ENCODE measurements around the gene HIGD1B. TPM values are rescaled to one million over a fixed set of nuclear protein-coding genes. Genes with fewer than 3 reads are reported as not detected.
"Not testable (repeated sequence)": the region's sequence is repeated elsewhere in the genome, so short reads cannot be mapped to it uniquely, and the experiment has no call there.

The HIGD1B gene
- total RNA-seq, 2 donors from 2014 or later = 9.6 TPM; not detected in 1

DNA sequence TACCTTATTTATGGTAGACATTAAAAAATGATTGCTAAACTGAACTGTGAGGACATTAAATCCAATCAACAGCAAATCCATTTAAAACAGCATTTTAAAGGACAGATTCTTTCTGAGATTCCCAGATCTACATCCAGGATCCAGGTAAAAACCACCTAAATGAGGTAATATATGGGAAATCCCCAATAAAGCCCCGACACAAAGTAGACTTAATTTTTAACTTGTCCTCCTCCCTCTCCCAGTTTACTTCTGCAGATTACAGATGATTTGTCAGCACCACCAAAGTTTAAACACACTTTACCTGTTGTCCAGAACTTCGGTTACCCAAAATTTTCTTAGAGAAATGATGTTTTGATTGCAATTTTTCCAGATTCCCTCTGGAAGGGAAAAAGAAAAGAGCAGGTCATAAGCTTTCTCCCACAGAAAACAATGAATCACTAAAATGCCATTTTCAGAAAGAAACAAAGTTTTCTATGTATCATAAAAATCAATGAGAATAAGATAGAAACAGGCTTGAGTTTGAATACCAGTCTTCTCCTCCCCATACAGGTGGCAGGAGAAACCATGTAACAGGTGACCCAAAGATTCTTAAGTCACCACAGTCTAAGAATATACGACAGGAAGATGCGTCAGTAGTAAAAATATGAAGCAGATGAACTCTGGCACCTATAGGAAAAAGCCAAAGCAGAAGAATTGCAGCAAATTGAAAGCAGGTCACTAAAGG is 40.4 kb upstream of the HIGD1B start:
- H3K4me1 ChIP-seq = no peaks in the 10 kb centered on the region

DNA sequence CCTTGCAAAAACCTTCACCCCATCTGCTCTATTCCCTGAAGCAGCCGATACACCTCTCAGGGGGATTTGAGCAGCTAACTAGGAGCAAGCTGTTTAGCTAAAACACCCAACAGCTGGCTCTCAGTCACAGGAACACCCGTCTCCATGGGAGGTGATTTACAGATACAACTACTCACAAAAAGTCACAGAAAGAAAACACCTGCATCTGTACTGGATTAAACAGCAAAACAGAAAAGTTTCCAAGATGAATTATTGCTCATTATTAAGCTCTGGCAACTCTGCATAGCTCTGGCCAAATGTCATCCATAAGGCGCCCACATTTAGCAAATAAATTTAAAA is 39.9 kb upstream of the HIGD1B start:
- no peak overlapping the region for H3K27ac ChIP-seq
- H3K9me3 ChIP-seq = no peaks in the 10 kb centered on the region
- H3K36me3 ChIP-seq (replicated peaks in 1 of 2; ENCODE audit: insufficient read depth in 1 of 2, low read depth in 2 of 2) = no peaks in the 10 kb centered on the region
- no peak overlapping the region for H3K4me3 ChIP-seq
- no peak for TF ChIP-seq POLR2A (IDR thresholded peaks at IDR 0.05)
- TF ChIP-seq, protein P1, sequence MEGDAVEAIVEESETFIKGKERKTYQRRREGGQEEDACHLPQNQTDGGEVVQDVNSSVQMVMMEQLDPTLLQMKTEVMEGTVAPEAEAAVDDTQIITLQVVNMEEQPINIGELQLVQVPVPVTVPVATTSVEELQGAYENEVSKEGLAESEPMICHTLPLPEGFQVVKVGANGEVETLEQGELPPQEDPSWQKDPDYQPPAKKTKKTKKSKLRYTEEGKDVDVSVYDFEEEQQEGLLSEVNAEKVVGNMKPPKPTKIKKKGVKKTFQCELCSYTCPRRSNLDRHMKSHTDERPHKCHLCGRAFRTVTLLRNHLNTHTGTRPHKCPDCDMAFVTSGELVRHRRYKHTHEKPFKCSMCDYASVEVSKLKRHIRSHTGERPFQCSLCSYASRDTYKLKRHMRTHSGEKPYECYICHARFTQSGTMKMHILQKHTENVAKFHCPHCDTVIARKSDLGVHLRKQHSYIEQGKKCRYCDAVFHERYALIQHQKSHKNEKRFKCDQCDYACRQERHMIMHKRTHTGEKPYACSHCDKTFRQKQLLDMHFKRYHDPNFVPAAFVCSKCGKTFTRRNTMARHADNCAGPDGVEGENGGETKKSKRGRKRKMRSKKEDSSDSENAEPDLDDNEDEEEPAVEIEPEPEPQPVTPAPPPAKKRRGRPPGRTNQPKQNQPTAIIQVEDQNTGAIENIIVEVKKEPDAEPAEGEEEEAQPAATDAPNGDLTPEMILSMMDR (IDR thresholded peaks at IDR 0.05) = no peak
- DNase-seq (no peak), ATAC-seq (no peak)
- no peaks in the 10 kb centered on the region for H3K4me1 ChIP-seq
- WGBS, 2 donors = 56 to 59% methylated on average over 3 of the region's 3 CpGs
- no peaks in the 10 kb centered on the region for H3K27me3 ChIP-seq
- intact Hi-C loops (cut with DNase I) = no loop called here

More for the DNA sequence above, 40.4 kb upstream of the HIGD1B start:
- H3K36me3 ChIP-seq (replicated peaks in 1 of 2; ENCODE audit: insufficient read depth in 1 of 2, low read depth in 2 of 2) = no peaks in the 10 kb centered on the region
- H3K27me3 ChIP-seq = no peaks in the 10 kb centered on the region
- no peak overlapping the region for H3K27ac ChIP-seq
- WGBS, 2 donors = 52 to 55% methylated on average over 4 of the region's 4 CpGs
- H3K4me3 ChIP-seq = no peak overlapping the region
- ATAC-seq = no peak
- no peak for TF ChIP-seq POLR2A (IDR thresholded peaks at IDR 0.05)
- TF ChIP-seq, protein P1 (IDR thresholded peaks at IDR 0.05) = no peak
- DNase-seq = no peak
- intact Hi-C loops (cut with DNase I) = no loop called here
- no peaks in the 10 kb centered on the region for H3K9me3 ChIP-seq

DNA sequence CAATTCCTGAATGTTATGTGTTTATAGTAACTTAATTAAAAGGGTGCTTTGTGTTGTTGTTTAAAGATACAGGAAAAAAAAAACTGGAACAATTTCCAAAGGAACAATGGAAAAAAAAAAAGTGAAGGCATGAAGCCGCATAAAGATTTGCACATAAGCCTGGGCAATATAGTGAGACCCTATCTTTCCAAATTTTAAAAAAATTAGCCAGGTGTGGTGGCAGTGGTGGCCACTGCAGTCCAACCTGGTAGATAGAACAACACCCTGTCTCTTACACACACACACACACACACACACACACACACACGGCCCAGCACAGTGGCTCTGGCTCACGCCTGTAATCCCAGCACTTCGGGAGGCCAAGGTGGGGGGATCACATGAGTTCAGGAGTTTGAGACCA is 39.5 kb upstream of the HIGD1B start:
- no peaks in the 10 kb centered on the region for H3K4me1 ChIP-seq
- H3K36me3 ChIP-seq (replicated peaks in 1 of 2; ENCODE audit: insufficient read depth in 1 of 2, low read depth in 2 of 2) = no peaks in the 10 kb centered on the region
- no peak overlapping the region for H3K4me3 ChIP-seq
- H3K27ac ChIP-seq = no peak overlapping the region
- TF ChIP-seq, protein P1 (IDR thresholded peaks at IDR 0.05) = no peak
- TF ChIP-seq POLR2A (IDR thresholded peaks at IDR 0.05) = no peak
- 73 to 92% methylated on average over 3 to 4 of the region's 4 CpGs for WGBS, 2 donors
- ATAC-seq (no peak), DNase-seq (no peak)
- H3K27me3 ChIP-seq = no peaks in the 10 kb centered on the region
- H3K9me3 ChIP-seq = no peaks in the 10 kb centered on the region
- intact Hi-C loops (cut with DNase I) = no loop called here

DNA sequence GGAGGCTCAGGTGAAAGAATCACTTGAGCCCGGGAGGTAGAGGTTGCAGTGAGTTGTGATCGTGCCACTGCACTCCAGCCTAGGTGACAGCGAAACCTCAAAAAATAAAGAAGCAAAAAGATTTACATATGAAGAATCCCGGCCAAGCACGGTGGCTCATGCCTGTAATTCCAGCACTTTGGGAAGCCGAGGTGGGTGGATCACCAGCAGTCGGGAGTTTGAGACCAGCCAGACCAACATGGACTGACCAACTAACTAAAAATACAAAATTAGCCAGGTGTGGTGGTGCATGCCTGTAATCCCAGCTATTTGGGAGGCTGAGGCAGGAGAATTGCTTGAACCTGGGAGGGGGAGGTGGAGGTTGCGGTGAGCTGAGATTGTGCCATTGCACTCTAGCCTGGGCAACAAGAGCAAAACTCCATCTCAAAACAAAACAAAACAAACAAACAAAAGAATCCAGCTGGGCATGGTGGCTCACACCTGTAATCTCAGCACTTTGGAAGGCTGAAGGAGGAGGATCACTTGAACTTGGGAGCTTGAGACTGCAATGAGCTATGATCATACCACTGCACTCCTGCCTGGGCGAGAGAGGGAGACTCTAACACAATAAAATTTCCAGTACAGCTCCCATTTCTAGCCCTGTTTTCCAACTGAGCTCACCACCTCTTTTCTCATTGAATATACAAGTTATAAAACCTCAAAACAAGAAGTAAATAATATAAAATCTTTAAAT is 38.9 kb upstream of the HIGD1B start:
- H3K36me3 ChIP-seq (replicated peaks in 1 of 2; ENCODE audit: insufficient read depth in 1 of 2, low read depth in 2 of 2); H3K4me3 ChIP-seq; H3K27me3 ChIP-seq; ATAC-seq; intact Hi-C loops (cut with DNase I); H3K9me3 ChIP-seq; H3K27ac ChIP-seq; DNase-seq; H3K4me1 ChIP-seq: not testable (repeated sequence)
- 88 to 92% methylated on average over 9 of the region's 9 CpGs for WGBS, 2 donors

DNA sequence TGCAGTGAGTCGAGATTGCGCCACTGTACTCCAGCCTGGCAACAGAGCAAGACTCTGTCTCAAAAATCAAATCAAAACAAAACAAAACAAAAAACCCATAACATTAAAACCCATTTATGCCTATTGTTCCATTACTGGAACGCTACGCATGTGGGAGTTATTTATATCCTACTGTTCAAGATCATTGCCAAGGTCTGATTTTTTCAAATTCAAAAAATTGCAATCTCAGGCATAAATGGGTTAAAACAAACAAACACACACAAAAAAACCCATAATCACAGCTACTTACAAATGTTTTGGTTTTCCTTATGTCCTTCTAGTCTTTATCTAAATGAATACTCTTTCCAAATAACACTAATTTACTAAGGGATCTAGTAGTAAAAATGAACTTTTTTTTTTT is 35.4 kb upstream of the HIGD1B start:
- ATAC-seq (no peak), DNase-seq (no peak)
- H3K4me1 ChIP-seq = no peaks in the 10 kb centered on the region
- 75 to 81% methylated on average over 4 of the region's 4 CpGs for WGBS, 2 donors
- intact Hi-C loops (cut with DNase I) = no loop called here
- H3K36me3 ChIP-seq (replicated peaks in 1 of 2; ENCODE audit: insufficient read depth in 1 of 2, low read depth in 2 of 2) = no peaks in the 10 kb centered on the region
- H3K27me3 ChIP-seq = no peaks in the 10 kb centered on the region
- H3K9me3 ChIP-seq = no peaks in the 10 kb centered on the region
- TF ChIP-seq POLR2A (IDR thresholded peaks at IDR 0.05) = no peak
- TF ChIP-seq, protein P1 (IDR thresholded peaks at IDR 0.05) = no peak
- no peak overlapping the region for H3K4me3 ChIP-seq
- H3K27ac ChIP-seq = no peak overlapping the region

DNA sequence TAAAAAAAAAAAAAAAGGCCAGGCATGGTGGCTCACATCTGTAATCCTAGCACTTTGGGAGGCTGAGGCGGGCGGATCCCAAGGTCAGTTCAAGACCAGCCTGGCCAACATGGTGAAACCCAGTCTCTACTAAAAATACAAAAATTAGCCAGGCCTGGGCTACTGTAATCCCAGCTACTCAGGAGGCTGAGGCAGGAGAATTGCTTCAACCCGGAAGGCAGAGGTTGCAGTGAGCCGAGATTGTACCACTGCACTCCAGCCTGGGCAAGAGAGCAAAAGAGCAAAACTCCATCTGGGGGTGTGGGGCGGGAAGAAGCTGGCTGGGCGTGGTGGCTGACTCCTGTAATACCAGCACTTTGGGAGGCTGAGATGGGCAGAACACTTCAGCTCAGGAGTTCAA is 29.2 kb upstream of the HIGD1B start:
- H3K9me3 ChIP-seq; DNase-seq; ATAC-seq; H3K4me1 ChIP-seq; H3K4me3 ChIP-seq; H3K27me3 ChIP-seq; H3K36me3 ChIP-seq (replicated peaks in 1 of 2; ENCODE audit: insufficient read depth in 1 of 2, low read depth in 2 of 2); intact Hi-C loops (cut with DNase I); H3K27ac ChIP-seq: not testable (repeated sequence)
- 81 to 87% methylated on average over 6 of the region's 6 CpGs for WGBS, 2 donors

Data from body of pancreas (tissue), 4 donors.